Dermis blood vessel endothelial cell (primary cell): ENCODE results near the gene MVK. TPM values are rescaled to one million over a fixed set of nuclear protein-coding genes. Genes with fewer than 3 reads are reported as not detected.
"Not testable (repeated sequence)": the region's sequence is repeated elsewhere in the genome, so short reads cannot be mapped to it uniquely, and the experiment has no call there.

Experiments used
- DNase-seq: peaks from one replicate; pipeline ENCODE4 v3.0.0; 2010
- total RNA-seq: library from RNA; depleted of rRNA; stranded (reverse); fragments of >200 nt; gene quantifications from 2 replicates; pipeline ENCODE4 v1.2.3, GENCODE V29; 2014

Gene MVK
- total RNA-seq, 1 donor from 2014 or later, result 18.2 TPM

DNA sequence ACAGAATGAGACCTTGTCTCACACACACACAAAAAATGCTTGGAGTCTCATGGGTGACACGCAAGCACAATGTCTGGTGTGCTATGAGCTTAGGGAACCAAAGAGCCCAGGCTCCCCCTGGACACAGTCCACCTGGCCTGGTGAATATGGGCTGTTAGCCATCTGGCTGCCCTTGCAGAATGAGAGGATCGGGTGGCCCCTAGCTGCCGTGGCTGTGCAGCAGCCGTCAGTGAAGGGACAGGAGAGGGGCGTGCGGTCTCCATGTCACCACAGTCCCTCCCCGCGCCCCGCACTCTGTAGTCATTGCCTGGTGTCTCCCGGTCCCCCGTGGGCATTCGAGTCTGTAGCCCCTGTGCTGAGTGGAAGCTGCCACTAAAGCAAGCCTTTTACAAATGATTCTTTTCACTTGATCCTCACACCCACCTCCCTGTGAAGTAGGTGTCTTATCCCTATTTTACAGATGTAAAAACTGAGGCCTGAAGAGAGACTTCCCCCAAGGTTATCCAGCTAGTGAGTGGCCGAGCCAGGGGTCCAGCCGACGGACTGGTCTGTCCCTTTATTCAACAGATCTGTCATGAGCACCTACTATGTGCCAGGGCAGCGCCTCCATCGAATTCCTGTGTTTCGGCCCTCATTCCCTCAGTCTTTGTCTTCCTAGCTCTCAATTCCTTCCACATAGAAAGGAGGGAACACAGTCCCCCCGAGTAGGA lies 18.8 kb downstream of the MVK start:
- DNase-seq, result no peak

GRCh38 chr12:109592905-109593272 lies 19.3 kb downstream of the MVK start:
- no peak for DNase-seq

DNA sequence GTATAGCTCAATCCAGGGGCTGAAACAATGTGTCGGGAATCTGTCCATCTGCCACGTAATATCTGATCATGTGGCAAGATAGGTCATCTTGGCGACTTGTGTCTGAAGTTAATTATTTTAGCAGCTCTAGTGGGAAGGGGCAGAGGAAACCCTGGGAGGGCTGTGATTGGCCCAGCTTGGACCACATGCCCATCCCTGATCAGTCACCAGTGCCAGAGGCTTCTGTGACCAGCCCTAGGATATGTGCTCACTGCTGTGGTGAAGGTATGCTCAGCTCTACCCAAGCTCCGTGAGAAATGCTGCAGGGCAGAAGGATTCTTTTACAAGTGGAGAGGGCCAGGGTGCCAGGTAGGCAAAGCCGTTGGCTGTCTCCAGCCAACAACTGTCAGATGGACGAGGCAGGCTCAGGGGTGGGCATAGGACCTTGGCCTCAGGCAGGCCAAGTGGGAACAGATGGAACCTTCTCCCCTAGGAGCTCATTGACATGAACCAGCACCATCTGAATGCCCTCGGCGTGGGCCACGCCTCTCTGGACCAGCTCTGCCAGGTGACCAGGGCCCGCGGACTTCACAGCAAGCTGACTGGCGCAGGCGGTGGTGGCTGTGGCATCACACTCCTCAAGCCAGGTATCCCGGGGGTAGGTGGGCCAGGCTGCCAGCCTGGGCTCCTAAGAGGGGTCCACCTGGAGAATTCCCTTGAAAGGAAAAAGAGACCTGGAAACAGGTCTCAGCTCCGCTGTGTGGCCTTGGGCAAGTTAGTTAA lies 21.1 kb downstream of the MVK start:
- DNase-seq, result no peak

- no peak for DNase-seq
Measured at GRCh38 chr12:109595321-109595902, 21.8 kb downstream of the MVK start.

GRCh38 chr12:109596418-109597244 lies 23.0 kb downstream of the MVK start:
- DNase-seq, result no peak

- no peak for DNase-seq
Measured at GRCh38 chr12:109597414-109597794, 23.8 kb downstream of the MVK start.

- peak; percentile 88 for DNase-seq
Measured at GRCh38 chr12:109597795-109598427, 24.3 kb downstream of the MVK start.

- DNase-seq, result no peak
Measured at GRCh38 chr12:109598428-109598854, 24.8 kb downstream of the MVK start.

DNA sequence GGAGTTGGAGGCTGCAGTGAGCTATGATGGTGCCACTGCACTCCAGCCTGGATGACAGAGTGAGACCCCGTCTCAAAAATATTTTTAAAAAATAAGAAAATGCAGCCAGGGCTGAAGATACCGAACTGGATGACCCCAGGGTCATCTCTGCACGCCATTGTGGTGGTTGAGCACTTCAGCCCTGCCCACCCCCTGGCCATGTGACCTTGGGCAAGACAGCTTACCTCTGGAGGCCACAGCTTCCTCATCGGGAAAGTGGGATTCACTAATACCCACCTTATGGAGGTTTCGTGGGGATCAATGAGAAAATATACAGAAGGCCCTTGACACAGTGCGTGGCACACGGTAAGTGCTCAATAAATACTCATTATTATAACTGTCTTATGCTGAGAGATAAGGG lies 25.5 kb downstream of the MVK start:
- DNase-seq, result no peak

GRCh38 chr12:109600481-109600880 lies 26.9 kb downstream of the MVK start:
- no peak for DNase-seq

DNA sequence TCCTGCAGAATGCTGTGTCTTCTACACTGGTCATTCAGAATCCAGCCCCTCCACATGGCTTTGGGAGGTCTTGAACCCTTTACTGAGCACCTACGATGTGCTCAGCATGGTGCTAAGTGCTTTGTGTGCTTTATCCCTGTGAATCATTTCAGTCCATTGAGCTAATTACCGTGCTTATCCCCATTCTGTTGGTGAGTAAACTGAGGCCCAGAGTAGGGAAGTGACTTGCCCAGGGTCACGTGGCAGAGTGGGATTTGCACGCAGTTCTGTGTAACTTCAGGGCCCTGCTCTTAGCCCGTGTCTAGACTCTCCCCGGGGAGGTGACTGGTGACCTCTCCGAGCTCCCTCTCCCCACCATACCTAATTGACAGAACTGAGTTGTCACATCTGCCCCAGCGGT lies 27.4 kb downstream of the MVK start:
- DNase-seq, result no peak

GRCh38 chr12:109601557-109601956 lies 28.0 kb downstream of the MVK start:
- DNase-seq, result no peak

- not testable (repeated sequence) for DNase-seq
Measured at GRCh38 chr12:109602132-109602531, 28.5 kb downstream of the MVK start.

DNA sequence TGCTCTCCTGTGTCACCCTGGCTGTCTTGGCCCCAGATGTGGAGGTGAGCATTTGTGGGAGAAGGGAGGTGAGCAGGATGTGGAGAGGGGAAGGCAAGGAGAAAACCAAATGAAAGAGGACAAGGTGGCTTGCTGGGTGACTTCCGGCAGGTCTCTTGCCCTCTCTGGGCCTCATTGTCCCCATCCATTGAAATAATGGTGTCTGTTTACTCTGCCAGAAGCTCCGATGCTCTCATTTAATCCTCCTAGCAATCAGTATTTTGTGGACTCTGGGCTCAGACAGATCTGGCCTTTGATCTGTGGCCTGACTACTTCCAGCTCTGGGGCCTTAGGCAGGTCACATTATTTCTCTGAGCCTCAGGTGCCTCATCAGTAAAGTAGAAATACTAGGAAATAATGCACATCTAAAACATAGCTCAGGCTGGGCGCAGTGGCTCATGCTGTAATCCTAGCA lies 30.6 kb downstream of the MVK start:
- DNase-seq, result no peak

DNA sequence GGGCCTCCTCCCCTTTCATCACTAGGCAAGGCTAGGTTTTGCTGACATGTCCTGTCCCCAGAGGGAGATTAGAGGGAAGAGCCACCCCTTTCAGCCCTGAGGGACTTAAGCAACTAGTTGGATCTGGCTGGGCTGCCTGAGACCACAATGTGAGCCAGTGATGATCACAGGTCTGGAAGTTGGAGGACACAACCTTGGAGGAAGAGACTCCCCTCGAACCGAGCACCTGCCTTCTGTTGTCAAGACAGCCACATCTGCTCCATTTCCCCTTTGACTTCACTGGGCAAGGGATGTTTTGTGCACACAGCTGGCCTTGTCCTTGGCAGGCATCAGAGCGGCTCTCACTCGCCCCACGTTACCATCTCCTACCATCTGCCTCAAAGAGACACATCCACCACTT lies 31.4 kb downstream of the MVK start:
- no peak for DNase-seq

GRCh38 chr12:109605599-109606228 lies 32.1 kb downstream of the MVK start:
- no peak for DNase-seq

DNA sequence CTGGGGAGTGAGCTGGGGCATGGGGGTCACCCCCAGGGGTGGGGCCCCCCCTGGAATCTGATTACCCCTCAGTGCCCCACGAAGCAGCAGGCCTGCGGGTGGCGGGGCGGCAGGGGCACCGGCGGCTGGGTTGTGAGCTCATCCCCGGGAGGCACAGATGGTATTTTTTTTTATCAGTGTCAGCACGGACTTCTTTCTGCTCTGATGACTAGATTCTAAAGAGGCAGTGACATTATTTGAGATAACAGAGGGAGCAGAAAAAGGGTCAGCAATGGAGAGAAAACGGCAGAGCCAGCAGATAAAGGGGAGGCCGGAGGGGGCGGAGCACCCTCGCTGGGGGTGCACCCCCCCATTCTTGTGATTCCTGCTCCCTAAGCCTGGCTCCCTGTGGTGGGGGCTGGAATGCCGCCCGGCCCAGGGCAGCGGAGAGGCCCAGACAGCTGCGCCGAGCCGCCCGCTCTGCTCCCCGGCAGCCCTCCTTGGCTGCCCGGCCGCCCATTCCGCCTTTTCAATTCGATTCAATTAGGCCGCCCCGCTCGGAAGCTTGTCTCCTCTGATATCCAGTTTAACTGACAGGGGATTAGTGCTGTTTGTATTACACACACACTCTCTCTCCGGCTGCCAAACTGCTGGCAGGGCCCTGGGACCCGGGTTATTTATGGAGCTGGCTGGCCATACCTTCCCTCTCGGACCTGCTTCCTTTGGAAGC lies 32.9 kb downstream of the MVK start:
- no peak for DNase-seq

- DNase-seq, result no peak
Measured at GRCh38 chr12:109607618-109608017, 34.0 kb downstream of the MVK start.

DNA sequence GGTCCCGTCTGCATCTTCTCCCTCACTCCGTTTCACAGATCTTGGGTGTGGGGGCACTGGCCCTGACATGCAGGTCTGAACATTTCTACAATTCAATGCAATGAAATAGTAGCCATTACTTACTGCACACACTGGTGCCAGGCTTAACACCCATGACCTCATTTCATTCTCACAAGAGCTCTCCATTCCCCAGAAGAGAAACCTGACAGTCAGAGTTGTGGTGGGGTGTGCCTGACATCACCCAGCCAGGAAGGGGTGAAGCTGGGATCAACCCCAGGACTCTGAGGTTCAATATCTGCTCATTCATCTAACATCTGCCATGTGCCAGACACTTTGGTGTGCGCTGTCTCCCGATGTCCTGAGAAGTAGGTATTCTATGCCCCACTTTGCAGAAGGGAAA lies 34.7 kb downstream of the MVK start:
- DNase-seq, result no peak

GRCh38 chr12:109608793-109609192 lies 35.2 kb downstream of the MVK start:
- DNase-seq, result no peak

- no peak for DNase-seq
Measured at GRCh38 chr12:109609342-109609741, 35.7 kb downstream of the MVK start.
